SHP77 (cell line): ENCODE results near the gene SENP1.

Source experiments
- DNase-seq, 2 experiments: peaks; one replicate each; lab custom pipeline; 2025; lab: John Stamatoyannopoulos, UW

SENP1 gene

DNA sequence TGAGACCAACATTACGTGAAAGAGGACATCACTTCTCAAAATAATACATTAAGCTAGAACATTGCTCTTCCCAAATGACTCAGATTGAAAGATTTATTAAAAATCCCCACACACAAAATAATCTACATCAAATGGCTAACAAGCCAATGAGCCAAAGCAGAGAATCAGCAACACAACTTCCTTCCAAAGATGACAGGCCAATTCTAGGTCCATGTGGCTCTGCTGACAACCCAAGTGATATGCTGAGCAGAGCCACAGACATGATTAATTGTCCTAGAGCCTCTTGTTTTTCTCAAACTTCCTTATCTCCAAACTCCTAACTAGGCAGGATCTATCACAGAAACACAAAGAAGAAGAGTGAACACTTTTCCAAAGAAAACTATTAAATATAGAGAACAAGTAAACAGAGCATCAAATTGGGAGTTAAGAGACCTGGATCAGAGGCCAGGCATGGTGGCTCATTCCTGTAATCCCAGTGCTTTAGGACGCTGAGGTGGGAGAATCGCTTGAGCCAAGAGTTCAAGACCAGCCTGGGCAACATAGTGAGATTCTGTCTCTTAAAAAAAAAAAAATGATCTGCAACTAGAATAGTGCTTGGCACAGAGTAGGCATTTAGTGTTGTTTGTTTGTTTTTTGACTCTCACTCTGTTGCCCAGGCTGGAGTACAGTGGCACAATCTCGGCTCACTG, 38.5 kb downstream of the SENP1 start:
- no peak for DNase-seq

DNA sequence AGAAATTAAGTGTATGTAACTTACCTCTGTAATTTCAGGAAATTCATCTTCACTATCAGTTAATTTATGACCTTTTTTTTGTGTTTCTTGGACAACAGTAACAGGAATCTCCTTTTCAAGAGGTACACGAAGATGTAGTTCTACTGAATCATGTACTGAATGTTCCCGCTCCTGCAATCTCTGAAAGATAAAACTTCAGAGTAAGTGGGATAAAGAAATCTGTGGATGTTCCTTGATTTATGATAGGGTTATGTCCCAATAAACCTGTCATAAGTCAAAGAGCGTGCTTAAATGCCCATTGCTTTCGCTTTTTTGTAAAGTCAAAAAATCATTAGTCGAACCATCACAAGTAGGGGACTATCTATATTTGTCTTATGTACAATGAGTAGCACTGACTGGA, 40.8 kb downstream of the SENP1 start:
- DNase-seq = no peak

- no peak for DNase-seq
These were observed 42.3 kb downstream of the SENP1 start for GRCh38 chr12:48063530-48063929.

DNA sequence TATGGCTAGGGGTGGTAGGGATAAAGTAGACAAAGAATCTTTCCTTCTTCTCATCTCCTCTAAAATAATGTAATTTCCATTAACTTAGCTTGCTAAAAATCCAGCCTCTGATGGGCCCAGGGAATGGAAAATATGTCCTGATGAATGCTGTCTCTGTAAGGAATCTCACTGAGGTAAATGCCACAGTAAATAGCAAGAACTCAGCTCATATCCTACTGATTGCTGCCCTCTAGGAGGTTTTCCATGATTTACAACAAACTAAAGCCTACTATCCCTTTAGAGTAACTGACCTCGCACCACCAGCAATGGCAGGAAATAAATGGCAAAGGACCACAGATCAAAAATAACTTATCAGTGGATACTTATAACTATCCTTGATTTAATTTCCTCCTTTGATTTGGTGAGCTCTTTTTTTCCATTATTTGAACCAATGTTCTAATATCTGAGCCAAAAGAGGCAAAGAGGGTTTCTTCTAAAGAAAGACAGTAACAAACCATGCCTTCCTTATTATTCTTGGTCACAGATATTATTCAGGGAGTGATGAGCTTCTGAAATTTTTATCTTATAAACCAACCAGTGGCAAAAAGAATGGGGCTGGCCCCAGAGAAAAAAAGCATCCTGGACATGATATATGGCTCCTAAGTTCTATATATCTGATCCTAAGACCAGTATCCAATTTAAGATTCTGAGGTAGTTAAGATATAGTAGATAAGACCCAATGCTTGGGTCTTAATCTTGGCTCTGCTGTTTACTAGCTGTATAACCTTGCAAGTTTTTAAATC, 43.8 kb downstream of the SENP1 start:
- DNase-seq = no peak

GRCh38 chr12:48060474-48060873, 45.4 kb downstream of the SENP1 start:
- no peak for DNase-seq

GRCh38 chr12:48058771-48059170, 47.1 kb downstream of the SENP1 start:
- no peak for DNase-seq

DNA sequence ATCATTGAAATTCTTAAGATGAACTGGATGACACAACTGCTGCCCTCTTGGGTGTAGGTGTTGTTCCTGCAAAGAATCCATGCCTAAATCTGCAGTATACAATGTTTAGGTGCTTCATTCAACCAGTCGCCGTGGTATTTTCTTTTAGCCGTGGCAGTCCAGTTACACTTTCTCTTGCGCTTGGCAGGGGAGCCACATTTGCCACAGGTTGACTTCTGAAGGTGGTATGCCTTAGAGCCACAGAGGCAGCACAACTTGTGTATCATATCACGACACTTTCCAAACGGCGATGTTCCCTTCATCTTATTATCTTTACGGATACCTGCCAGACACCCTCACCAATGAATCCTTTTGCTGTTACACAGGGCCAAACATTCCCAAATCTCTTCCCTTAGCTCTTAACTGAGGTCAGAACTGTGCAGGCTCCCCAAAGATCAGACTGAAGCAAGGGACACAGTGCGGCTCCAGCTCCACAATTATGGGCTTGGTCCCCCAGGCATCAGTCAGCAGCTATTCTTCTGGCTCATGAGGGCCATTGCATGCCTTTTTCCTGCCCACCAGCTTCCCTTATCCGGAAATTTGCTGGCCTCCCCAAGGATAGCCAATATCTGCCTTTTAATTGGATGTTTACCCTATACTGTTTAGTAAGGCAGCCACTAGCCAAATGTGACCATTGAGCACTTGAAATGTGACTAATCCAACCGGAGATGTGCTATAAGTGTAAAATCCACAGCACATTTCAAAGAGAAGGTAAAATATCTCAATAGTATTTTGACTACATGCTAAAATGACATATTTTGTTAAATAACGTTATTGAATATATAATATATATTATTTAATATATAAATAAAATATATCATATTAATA, 50.7 kb downstream of the SENP1 start:
- DNase-seq = no peak

DNA sequence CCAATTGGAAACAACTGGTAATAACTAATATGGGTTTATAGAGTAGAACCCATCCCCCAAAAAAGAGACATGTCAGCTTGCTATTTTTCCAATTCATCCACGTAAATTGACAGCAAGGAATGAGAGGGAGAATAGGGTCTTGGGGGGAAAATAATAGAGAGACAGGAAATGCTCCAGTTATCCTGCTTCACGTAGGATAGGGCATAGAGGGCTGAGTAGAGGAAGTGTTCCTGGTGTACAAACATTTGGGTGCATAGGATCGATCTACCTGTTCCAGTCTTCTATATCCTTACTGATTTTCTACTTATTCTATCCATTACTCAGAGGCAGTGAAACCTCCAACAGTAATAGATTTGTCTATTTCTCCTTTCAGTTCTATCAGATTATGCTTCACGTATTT, 52.0 kb downstream of the SENP1 start:
- DNase-seq = no peak

GRCh38 chr12:48053122-48053521, 52.8 kb downstream of the SENP1 start:
- DNase-seq = no peak

DNA sequence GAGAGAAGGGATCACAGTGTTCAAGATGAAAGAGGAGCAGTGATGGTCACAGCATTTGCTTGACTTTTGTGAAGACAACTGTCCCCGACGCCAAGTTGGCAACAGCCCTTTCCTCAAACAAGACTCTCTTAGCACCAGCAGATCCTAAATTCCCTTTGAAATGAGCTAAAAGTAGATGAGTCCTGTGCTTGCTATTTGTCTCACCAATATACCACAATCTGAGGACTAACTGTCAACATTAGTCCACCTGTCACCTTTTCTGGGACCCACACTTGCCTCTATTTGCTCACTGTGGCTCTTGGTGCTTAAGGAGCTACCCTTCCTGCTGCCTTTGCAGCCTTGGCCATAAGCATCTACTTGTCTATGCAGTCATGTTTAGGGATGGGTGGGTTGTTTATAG, 54.2 kb downstream of the SENP1 start:
- no peak for DNase-seq

DNA sequence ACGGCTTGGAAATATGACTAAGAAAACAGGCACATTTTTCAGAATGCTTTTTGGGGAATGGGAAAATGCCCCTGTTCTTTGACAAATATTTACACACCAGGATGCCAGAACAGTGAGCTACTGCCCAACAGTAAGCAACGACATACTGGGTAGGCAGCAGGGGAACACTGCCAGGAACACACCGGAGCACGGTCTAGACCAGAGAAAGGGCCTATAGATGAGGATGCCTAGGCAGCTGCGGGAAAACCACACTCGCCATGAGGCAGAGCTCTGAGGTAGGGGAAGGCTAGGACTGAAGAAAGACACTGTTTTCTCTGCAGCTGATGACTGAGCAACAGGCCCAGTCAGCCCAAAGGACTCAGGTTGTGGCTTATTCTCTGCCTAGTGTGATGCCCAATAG, 55.7 kb downstream of the SENP1 start:
- DNase-seq = no peak

GRCh38 chr12:48045965-48046518, 59.8 kb downstream of the SENP1 start:
- DNase-seq = no peak

GRCh38 chr12:48045061-48045846, 60.6 kb downstream of the SENP1 start:
- DNase-seq = no peak

DNA sequence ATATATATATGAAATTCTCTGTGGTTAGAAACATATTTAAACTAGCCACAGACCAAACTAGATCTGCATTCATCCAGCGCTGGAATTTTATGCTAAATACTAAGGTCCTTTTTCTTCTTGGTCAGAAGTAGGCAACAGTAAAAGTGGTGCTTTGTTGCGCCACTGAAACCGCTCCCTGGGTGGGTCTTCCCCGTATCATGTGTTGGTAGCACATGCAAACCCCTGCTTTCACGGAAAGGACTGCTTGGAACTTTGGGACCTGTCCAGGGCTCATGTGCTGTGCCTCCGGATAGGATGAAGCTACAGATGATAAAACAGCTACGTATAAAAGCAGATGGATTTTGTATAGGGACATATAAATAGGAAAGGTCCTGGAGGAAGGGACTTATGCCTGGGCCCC, 61.5 kb downstream of the SENP1 start:
- DNase-seq = no peak

DNA sequence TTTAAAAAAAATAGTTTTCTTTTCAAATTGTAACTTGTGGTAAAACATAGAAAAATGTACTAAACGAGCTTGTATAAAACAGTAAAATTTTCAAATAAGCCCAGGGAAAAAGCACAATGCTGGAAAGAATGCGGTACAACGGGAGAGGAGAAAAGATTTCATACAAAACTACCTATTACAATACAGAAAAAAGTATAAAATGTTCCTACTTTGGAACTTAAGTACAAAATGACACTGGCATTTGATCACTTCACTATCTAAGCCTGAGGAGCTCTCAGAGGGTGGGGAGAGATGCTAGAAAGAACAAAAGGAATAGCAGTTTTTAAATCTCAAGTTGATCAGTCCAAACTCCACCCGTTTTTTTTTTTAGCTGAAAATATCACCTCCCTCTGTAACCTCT, 62.1 kb downstream of the SENP1 start:
- DNase-seq = no peak

DNA sequence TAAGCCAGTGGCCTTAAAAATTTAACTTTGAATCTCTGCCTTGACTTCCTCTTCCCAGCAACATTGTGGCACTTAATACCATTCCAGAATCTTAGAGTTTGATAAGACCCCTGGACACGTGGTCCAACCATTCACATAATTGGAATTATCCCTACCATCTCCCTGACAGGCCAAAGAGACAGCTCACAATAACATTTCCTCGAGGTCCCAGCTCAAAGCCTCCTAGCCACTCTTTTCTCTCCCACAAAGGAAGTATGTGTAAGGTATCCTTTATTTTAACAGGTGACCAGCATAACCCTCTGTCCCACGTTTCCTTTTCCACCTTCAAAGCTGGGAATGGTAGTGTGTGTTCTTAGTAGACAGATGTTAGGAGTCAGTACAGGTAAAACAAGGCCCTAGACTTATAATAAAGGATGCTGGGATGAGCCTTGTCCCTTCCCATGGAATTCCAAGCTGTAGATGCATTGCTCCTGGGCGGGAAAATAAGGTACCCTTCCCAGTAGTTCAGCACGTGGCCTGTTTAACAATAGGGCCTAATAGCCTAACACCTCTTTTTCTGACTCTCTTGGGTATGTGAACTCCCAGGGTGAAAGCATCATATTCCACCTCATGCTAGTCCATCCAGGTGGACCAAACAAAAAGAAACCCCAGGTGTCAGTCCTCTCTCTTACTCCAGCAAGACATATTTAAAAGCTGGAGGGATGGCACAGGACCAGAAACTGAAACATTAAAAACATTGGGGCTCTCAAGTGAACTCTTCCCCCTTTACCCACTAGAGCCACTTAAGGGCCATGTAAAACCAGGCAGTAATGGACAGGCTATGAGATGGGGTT, 64.1 kb downstream of the SENP1 start:
- DNase-seq = no peak

GRCh38 chr12:48040354-48040753, 65.5 kb downstream of the SENP1 start:
- DNase-seq = no peak

DNA sequence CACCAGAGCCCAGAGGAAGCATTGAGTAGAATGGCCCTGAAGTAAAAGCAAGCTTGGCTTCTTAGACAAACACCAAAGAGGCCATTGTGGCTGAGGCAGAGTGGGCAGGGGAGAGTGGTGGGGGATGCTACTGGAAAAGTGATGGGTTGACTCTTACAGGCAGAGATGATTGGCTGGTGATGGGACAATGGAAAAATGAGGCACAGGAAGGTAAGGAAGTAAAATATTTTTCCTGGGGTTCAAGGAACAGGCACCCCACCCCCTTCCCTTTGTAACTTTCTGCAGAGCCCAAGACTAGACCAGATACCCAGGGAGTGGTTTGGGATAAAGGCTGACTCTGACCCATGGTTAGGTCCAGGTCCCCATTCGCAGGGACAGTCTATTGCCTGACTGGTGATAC, 66.7 kb downstream of the SENP1 start:
- no peak for DNase-seq

DNA sequence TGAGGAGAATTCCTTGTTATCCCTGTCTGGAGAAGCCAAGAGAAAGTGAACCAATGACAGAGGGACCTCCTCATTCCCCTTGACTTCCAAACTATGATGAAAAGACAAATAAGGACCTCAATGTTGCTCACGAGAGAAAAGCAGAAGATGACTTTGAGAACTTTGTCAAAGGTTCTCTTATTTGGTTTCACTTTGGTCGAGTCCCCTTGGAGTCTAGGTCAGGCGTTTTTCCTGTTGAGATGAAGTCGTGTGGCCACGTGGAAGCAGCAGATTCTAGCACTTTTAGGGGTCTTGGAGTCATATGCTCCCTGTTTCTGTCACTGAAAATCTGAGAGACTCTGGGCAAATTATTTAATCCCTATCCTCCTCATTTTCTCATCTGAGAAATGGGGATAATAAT, 67.8 kb downstream of the SENP1 start:
- DNase-seq = no peak

DNA sequence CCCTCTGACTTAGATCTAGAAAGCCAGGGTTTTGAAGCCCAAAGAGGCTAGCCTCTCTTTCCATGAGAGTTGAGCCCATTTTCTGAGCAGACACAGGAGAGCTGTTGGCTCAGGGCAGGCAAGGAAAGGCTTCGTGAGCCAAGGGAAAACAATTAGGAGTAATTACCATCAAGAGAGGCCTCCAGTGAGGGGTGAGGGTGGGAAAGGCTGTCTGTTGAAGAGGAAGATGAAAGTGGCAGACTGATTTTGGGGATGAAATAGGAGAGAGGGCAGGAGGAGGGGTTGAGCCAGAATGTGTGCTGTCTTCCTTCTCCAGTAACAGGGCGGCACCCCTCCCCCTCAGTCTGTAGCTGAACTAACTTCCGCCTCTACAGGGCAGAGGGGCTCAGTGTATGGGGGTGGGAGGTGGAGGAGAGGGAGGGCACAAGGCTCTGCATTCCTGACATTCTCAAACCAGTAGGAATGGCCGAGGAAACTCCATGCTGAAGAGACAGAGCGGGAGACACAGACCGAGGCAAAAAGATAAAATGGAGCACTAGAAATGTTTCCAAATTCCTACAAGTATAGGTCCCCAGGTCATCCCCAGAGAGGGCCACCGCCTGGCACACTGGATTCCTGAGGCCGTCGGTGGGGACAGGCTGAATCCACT, 68.5 kb downstream of the SENP1 start:
- no peak for DNase-seq
